WTC11 (cell line): ENCODE results near the gene PUM1.

ENCODE experiments used
- CBFB ChIP-seq: sonication (generic); formaldehyde crosslinking; IDR thresholded peaks from 2 replicates; pipeline ENCODE4 v1.8.1; 2022; ENCODE audit warnings: mild to moderate bottlenecking, low read depth, missing genetic modification reagents
- CREB1 ChIP-seq: sonication (generic); formaldehyde crosslinking; IDR thresholded peaks from 2 replicates; pipeline ENCODE4 v1.8.0; 2023; ENCODE audit warnings: mild to moderate bottlenecking, missing genetic modification reagents
- NFATC4 ChIP-seq: fragments of 250-450 bp; sonication (Bioruptor Pico); IDR thresholded peaks from 2 replicates; pipeline ENCODE4 v1.9.0; 2021; ENCODE audit warnings: mild to moderate bottlenecking
- NR3C1 ChIP-seq: sonication (generic); formaldehyde crosslinking; conservative IDR thresholded peaks from 2 replicates; pipeline ENCODE4 v1.8.1; 2023; ENCODE audit warnings: low read depth, mild to moderate bottlenecking, missing genetic modification reagents
- SMAD3 ChIP-seq: sonication (generic); formaldehyde crosslinking; IDR thresholded peaks from 2 replicates; pipeline ENCODE4 v1.8.0; 2022; ENCODE audit warnings: missing genetic modification reagents, mild to moderate bottlenecking, borderline replicate concordance
- ZNF121 ChIP-seq: sonication (generic); formaldehyde crosslinking; IDR thresholded peaks from 2 replicates; pipeline ENCODE4 v1.8.0; 2023; ENCODE audit warnings: missing genetic modification reagents
- TF ChIP-seq, protein P1 (sequence below): sonication (generic); formaldehyde crosslinking; IDR thresholded peaks from 2 replicates; pipeline ENCODE4 v1.8.0; 2022; ENCODE audit warnings: mild to moderate bottlenecking, missing genetic modification reagents
- TF ChIP-seq, protein P2 (sequence below): sonication (generic); formaldehyde crosslinking; IDR thresholded peaks from 2 replicates; pipeline ENCODE4 v1.8.1; 2023; ENCODE audit warnings: mild to moderate bottlenecking, moderate library complexity, missing genetic modification reagents
- TF ChIP-seq, protein P3 (sequence below): fragments of 200-600 bp; IDR thresholded peaks from 2 replicates; pipeline ENCODE4 v1.8.0; 2022; ENCODE audit warnings: antibody characterized with exemption
- TF ChIP-seq, protein P4 (sequence below): fragments of 250-450 bp; sonication (Bioruptor Pico); IDR thresholded peaks from 2 replicates; pipeline ENCODE4 v1.9.0; 2021; ENCODE audit warnings: moderate library complexity, mild to moderate bottlenecking, inconsistent platforms, borderline replicate concordance
- TF ChIP-seq, protein P5 (sequence below): sonication (generic); formaldehyde crosslinking; IDR thresholded peaks from 2 replicates; pipeline ENCODE4 v1.8.0; 2022; ENCODE audit warnings: mild to moderate bottlenecking, missing genetic modification reagents
- TF ChIP-seq, protein P6 (sequence below): fragments of 250-450 bp; sonication (Bioruptor Pico); IDR thresholded peaks from 2 replicates; pipeline ENCODE4 v2.1.2; 2022; ENCODE audit warnings: mild to moderate bottlenecking, moderate library complexity
- TF ChIP-seq, protein P7 (sequence below): sonication (generic); formaldehyde crosslinking; IDR thresholded peaks from 2 replicates; pipeline ENCODE4 v1.8.1; 2023; ENCODE audit warnings: mild to moderate bottlenecking, missing genetic modification reagents, moderate library complexity
- TF ChIP-seq, protein P8 (sequence below): sonication (generic); formaldehyde crosslinking; conservative IDR thresholded peaks from 2 replicates; pipeline ENCODE4 v1.8.1; 2022; ENCODE audit warnings: mild to moderate bottlenecking, missing genetic modification reagents

DNA sequence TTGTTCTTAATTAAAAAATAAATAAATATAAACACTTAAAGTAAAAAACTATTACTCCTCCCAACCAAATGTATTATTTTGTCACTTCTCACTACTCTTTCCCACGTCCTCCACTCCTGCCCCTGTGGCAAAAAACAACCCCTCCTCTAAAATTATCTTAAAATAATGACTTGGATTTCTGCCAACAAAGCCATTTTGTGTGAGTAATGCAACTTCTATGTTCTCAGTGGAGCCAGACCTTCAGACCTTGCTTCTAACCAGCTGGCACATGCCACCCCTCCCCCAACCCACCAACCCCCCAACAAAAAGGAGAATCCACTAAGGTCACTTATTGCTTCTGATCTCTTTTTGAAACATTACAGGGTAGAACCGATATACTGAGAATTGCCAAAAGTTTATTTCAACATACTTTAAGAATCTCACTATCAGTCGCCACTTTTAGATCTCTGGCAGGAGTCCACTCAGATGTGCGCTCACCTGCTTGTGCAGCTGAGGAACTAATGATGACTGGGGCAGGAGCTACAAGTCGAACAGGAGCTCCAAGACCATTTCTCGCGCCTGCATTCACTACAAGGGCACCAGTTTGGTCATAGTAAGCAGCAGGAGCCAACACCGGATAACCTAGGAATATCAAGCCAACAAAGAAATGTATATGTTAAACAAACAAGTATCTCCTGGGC lies 98.7 kb downstream of the PUM1 start:
- TF ChIP-seq, protein P1, sequence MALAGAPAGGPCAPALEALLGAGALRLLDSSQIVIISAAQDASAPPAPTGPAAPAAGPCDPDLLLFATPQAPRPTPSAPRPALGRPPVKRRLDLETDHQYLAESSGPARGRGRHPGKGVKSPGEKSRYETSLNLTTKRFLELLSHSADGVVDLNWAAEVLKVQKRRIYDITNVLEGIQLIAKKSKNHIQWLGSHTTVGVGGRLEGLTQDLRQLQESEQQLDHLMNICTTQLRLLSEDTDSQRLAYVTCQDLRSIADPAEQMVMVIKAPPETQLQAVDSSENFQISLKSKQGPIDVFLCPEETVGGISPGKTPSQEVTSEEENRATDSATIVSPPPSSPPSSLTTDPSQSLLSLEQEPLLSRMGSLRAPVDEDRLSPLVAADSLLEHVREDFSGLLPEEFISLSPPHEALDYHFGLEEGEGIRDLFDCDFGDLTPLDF (CRISPR knock-in tag), result no peak
- TF ChIP-seq SMAD3 (CRISPR knock-in tag) (no peak), CREB1 (CRISPR knock-in tag) (no peak), NFATC4 (CRISPR knock-in tag) (no peak), CBFB (no peak), ZNF121 (no peak), NR3C1 (no peak)
- TF ChIP-seq, protein P2, sequence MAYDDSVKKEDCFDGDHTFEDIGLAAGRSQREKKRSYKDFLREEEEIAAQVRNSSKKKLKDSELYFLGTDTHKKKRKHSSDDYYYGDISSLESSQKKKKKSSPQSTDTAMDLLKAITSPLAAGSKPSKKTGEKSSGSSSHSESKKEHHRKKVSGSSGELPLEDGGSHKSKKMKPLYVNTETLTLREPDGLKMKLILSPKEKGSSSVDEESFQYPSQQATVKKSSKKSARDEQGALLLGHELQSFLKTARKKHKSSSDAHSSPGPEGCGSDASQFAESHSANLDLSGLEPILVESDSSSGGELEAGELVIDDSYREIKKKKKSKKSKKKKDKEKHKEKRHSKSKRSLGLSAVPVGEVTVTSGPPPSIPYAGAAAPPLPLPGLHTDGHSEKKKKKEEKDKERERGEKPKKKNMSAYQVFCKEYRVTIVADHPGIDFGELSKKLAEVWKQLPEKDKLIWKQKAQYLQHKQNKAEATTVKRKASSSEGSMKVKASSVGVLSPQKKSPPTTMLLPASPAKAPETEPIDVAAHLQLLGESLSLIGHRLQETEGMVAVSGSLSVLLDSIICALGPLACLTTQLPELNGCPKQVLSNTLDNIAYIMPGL (CRISPR knock-in tag), result no peak
- TF ChIP-seq, protein P3, sequence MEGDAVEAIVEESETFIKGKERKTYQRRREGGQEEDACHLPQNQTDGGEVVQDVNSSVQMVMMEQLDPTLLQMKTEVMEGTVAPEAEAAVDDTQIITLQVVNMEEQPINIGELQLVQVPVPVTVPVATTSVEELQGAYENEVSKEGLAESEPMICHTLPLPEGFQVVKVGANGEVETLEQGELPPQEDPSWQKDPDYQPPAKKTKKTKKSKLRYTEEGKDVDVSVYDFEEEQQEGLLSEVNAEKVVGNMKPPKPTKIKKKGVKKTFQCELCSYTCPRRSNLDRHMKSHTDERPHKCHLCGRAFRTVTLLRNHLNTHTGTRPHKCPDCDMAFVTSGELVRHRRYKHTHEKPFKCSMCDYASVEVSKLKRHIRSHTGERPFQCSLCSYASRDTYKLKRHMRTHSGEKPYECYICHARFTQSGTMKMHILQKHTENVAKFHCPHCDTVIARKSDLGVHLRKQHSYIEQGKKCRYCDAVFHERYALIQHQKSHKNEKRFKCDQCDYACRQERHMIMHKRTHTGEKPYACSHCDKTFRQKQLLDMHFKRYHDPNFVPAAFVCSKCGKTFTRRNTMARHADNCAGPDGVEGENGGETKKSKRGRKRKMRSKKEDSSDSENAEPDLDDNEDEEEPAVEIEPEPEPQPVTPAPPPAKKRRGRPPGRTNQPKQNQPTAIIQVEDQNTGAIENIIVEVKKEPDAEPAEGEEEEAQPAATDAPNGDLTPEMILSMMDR, result no peak
- TF ChIP-seq, protein P4, sequence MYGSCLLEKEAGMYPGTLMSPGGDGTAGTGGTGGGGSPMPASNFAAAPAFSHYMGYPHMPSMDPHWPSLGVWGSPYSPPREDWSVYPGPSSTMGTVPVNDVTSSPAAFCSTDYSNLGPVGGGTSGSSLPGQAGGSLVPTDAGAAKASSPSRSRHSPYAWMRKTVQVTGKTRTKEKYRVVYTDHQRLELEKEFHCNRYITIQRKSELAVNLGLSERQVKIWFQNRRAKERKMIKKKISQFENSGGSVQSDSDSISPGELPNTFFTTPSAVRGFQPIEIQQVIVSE (CRISPR knock-in tag), result no peak
- TF ChIP-seq, protein P5, sequence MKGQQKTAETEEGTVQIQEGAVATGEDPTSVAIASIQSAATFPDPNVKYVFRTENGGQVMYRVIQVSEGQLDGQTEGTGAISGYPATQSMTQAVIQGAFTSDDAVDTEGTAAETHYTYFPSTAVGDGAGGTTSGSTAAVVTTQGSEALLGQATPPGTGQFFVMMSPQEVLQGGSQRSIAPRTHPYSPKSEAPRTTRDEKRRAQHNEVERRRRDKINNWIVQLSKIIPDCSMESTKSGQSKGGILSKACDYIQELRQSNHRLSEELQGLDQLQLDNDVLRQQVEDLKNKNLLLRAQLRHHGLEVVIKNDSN (CRISPR knock-in tag), result no peak
- TF ChIP-seq, protein P6, sequence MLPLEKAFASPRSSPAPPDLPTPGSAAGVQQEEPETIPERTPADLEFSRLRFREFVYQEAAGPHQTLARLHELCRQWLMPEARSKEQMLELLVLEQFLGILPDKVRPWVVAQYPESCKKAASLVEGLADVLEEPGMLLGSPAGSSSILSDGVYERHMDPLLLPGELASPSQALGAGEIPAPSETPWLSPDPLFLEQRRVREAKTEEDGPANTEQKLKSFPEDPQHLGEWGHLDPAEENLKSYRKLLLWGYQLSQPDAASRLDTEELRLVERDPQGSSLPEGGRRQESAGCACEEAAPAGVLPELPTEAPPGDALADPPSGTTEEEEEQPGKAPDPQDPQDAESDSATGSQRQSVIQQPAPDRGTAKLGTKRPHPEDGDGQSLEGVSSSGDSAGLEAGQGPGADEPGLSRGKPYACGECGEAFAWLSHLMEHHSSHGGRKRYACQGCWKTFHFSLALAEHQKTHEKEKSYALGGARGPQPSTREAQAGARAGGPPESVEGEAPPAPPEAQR (CRISPR knock-in tag), result no peak
- TF ChIP-seq, protein P7, sequence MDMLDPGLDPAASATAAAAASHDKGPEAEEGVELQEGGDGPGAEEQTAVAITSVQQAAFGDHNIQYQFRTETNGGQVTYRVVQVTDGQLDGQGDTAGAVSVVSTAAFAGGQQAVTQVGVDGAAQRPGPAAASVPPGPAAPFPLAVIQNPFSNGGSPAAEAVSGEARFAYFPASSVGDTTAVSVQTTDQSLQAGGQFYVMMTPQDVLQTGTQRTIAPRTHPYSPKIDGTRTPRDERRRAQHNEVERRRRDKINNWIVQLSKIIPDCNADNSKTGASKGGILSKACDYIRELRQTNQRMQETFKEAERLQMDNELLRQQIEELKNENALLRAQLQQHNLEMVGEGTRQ (CRISPR knock-in tag), result no peak
- TF ChIP-seq, protein P8, sequence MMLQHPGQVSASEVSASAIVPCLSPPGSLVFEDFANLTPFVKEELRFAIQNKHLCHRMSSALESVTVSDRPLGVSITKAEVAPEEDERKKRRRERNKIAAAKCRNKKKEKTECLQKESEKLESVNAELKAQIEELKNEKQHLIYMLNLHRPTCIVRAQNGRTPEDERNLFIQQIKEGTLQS (CRISPR knock-in tag), result no peak
